Astrocyte of the spinal cord (primary cell): ENCODE data around the gene SLC12A9.

Source experiments
- DNase-seq: peaks from one replicate; pipeline ENCODE4 v3.0.0; 2011; ENCODE audit warnings: low read depth, low spot score
- H3K4me3 ChIP-seq: 2 replicates; pipeline ENCODE4 v1.5.1; 2011; ENCODE audit warnings: low read depth, mild to moderate bottlenecking, low read length, moderate library complexity
- CTCF ChIP-seq: IDR thresholded peaks from 2 replicates; pipeline ENCODE4 v1.5.1; 2012; ENCODE audit warnings: low read depth, mild to moderate bottlenecking, low read length, inconsistent platforms
- in situ Hi-C: cut with HindIII; loops from 2 replicates; pipeline ENCODE4 v1.10.0; 2017; ENCODE audit warnings: low sequenced_read_pairs

Gene SLC12A9

GRCh38 chr7:100884736-100885439 is 32.4 kb downstream of the SLC12A9 start:
- DNase-seq = no peak
- TF ChIP-seq CTCF = no peak
- in situ Hi-C loops = no loop called here
- H3K4me3 ChIP-seq = no peak overlapping the region

GRCh38 chr7:100885440-100886141 is 33.1 kb downstream of the SLC12A9 start:
- no peak for DNase-seq
- no peak for TF ChIP-seq CTCF
- in situ Hi-C loops = no loop called here
- H3K4me3 ChIP-seq = no peak overlapping the region

GRCh38 chr7:100886142-100886935 is 33.8 kb downstream of the SLC12A9 start:
- DNase-seq = no peak
- in situ Hi-C loops = no loop called here
- TF ChIP-seq CTCF = no peak
- H3K4me3 ChIP-seq = no peak overlapping the region

GRCh38 chr7:100886936-100887515 is 34.5 kb downstream of the SLC12A9 start:
- in situ Hi-C loops = no loop called here
- H3K4me3 ChIP-seq = no peak overlapping the region
- TF ChIP-seq CTCF = no peak
- DNase-seq = no peak

- no peak overlapping the region for H3K4me3 ChIP-seq
- no peak for DNase-seq
- TF ChIP-seq CTCF = no peak
- in situ Hi-C loops = no loop called here
These were observed 35.2 kb downstream of the SLC12A9 start for GRCh38 chr7:100887516-100888290.
